Measurements from ENCODE around the gene JOSD1. TPM values are rescaled to one million over a fixed set of nuclear protein-coding genes. Genes with fewer than 3 reads are reported as not detected.

The JOSD1 gene
- total and polyA plus RNA-seq, 2 of the 4 experiments (the other 2 are of a cell fraction) = 30.2 to 35.8 TPM

DNA sequence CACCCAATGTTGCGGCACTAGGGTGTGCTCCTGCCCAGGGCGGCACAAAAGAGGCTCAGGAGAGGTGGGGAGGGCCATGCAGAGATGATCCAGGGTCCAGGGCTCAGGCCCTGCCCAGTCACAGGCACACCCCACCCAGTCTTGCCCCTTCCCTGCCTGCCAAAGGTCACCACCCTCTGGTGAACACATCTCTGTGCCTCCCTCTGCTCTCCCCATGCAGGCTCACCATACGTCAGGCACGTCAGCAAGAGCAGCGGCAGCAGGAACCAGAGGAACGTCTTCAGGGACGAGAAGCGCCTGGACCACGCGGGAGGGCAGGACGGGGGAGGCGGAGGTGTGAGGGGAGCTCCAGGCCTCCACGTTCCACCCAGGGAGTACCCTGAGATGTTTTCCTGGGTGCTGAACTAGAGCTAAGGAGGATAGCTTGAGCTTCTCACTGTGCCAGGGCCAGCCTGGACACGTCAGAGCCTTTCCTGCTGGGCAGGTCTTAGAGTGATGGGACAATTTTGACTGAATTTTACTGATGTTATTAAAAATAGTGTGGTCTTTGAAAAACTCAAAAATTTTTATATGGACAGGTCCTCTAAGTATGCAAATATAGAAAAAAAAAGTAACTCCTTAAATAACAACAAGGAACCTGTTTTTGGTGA, 47.9 kb upstream of the JOSD1 start:
- ChIA-PET POLR2A (ENCODE audit: unreplicated experiment) (no interaction called here), CTCF (no interaction called here)
- Histone ChIP-seq H2BK5ac (ENCODE audit: low read depth, low read length, poor library complexity, severe bottlenecking) (no peak overlapping the region), H3K79me1 (ENCODE audit: low read depth in 1 of 2, low read length in 2 of 2) (peaks cover 18 to 61% of the 10 kb centered on the region in 2 experiments), H3K4ac (ENCODE audit: low read depth, low read length) (no peak overlapping the region), H3K27ac (ENCODE audit: insufficient read depth, low read length) (no peak overlapping the region), H4K20me1 (ENCODE audit: insufficient read depth, low read length) (no peaks in the 10 kb centered on the region), H3K4me1 (ENCODE audit: control insufficient read depth, insufficient read depth, low read length) (peaks cover 1% of the 10 kb centered on the region; the same call in 1 of the 2 replicates), H3K56ac (ENCODE audit: extremely low read depth, insufficient read depth, low read length) (no peak overlapping the region), H3K14ac (replicated peaks; ENCODE audit: low read depth, low read length) (no peak overlapping the region), H3K36me3 (ENCODE audit: control insufficient read depth, insufficient read depth, low read length) (peaks cover 63% of the 10 kb centered on the region), H4K5ac (ENCODE audit: low read depth, low read length) (peak overlapping the region; percentile 8; the same call in 1 of the 2 replicates), H2AK5ac (ENCODE audit: low read depth, low read length) (no peak overlapping the region), H4K91ac (ENCODE audit: insufficient read depth, low read depth, low read length) (no peak overlapping the region), H2AFZ (replicated peaks; ENCODE audit: low read length, poor library complexity) (peak overlapping the region; percentile 52), H3K9ac (ENCODE audit: low read depth, low read length) (no peak overlapping the region), H3K4me2 (ENCODE audit: low read depth, low read length) (no peak overlapping the region), H2BK120ac (ENCODE audit: low read depth, low read length) (no peak overlapping the region), H4K8ac (ENCODE audit: low read depth in 2 of 2, low read length in 2 of 2) (0 out of 4 replicates have a peak overlapping the region, but pooled peaks of 1 of the 2 experiments have one; percentile 37), H2AK9ac (replicated peaks; ENCODE audit: low read depth, low read length, poor library complexity) (no peak overlapping the region), H3K27me3 (ENCODE audit: control insufficient read depth, insufficient read depth, low read length) (no peaks in the 10 kb centered on the region), H3K4me3 (ENCODE audit: insufficient read depth, low read depth, low read length) (no peak overlapping the region), H3K18ac (ENCODE audit: low read depth, low read length) (no peak overlapping the region), H2BK15ac (ENCODE audit: low read depth, low read length) (no peak overlapping the region), H2BK20ac (ENCODE audit: low read depth, low read length) (no peak overlapping the region), H3K9me1 (ENCODE audit: insufficient read depth, low read length) (peaks cover 7% of the 10 kb centered on the region; the same call in 1 of the 2 replicates), H3K23ac (ENCODE audit: low read depth, low read length) (no peak overlapping the region), H3K9me3 (ENCODE audit: control insufficient read depth, insufficient read depth, low read length) (no peaks in the 10 kb centered on the region)
- in situ Hi-C loops (cut with MboI; ENCODE audit: low sequenced_read_pairs) (no loop called here), dilution Hi-C loops (cut with HindIII; ENCODE audit: low sequenced_read_pairs, unreplicated experiment) (no loop called here), intact Hi-C loops (cut with micrococcal nuclease) (no loop called here)
- no peak for TF ChIP-seq RFX5 (IDR thresholded peaks at IDR 0.05; ENCODE audit: low read depth, low read length)
- TF ChIP-seq, protein P1, sequence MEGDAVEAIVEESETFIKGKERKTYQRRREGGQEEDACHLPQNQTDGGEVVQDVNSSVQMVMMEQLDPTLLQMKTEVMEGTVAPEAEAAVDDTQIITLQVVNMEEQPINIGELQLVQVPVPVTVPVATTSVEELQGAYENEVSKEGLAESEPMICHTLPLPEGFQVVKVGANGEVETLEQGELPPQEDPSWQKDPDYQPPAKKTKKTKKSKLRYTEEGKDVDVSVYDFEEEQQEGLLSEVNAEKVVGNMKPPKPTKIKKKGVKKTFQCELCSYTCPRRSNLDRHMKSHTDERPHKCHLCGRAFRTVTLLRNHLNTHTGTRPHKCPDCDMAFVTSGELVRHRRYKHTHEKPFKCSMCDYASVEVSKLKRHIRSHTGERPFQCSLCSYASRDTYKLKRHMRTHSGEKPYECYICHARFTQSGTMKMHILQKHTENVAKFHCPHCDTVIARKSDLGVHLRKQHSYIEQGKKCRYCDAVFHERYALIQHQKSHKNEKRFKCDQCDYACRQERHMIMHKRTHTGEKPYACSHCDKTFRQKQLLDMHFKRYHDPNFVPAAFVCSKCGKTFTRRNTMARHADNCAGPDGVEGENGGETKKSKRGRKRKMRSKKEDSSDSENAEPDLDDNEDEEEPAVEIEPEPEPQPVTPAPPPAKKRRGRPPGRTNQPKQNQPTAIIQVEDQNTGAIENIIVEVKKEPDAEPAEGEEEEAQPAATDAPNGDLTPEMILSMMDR (conservative IDR thresholded peaks at IDR 0.05; ENCODE audit: low read depth, low read length) = no peak
- TF ChIP-seq MAZ (IDR thresholded peaks at IDR 0.05; ENCODE audit: borderline replicate concordance, low read depth, low read length) = no peak
- no peak for TF ChIP-seq SMC3 (IDR thresholded peaks at IDR 0.05; ENCODE audit: low read depth, low read length)
- TF ChIP-seq POLR2A (IDR thresholded peaks at IDR 0.05; ENCODE audit: low read depth, low read length) = no peak
- no peak for TF ChIP-seq CEBPB (IDR thresholded peaks at IDR 0.05; ENCODE audit: low read depth, low read length)
- ATAC-seq (ENCODE audit: low read depth) (no peak), DNase-seq (no peak)
- BruUV-seq (replicated peaks) = no TSS peak
- WGBS, 2 experiments (ENCODE audit: extremely low coverage in 2 of 2, insufficient read length in 1 of 2) = 87% methylated on average over 7 of the region's 14 CpGs; no CpG with 5 or more reads in 1 of the 2 experiments

Data from IMR-90 (cell line).